Measurements from ENCODE around the gene DUSP22. TPM values are rescaled to one million over a fixed set of nuclear protein-coding genes. Genes with fewer than 3 reads are reported as not detected.

DUSP22 gene
- total and polyA plus RNA-seq, 9 of the 15 experiments (the other 6 are each of a cell fraction or from before 2014, with no cell fraction given): 9.3 to 19.4 (median 11.8) TPM

- Histone ChIP-seq H3K4me1 (replicated peaks in 1 of 2; ENCODE audit: control insufficient read depth in 2 of 2, insufficient read depth in 2 of 2, low read length in 2 of 2) (no peaks in the 10 kb centered on the region; a peak in 1 of 5 replicates), H3K36me3 (ENCODE audit: control insufficient read depth, insufficient read depth, low read length) (no peaks in the 10 kb centered on the region), H2AFZ (ENCODE audit: low read depth, low read length) (no peak overlapping the region), H3K4me2 (ENCODE audit: insufficient read depth, low read length) (no peak overlapping the region), H3K27ac (ENCODE audit: extremely low read depth, low read depth, low read length) (no peak overlapping the region), H4K20me1 (replicated peaks; ENCODE audit: control insufficient read depth, insufficient read depth, low read length) (peaks cover 39% of the 10 kb centered on the region), H3K27me3 (ENCODE audit: control insufficient read depth in 2 of 2, insufficient read depth in 2 of 2, low read length in 2 of 2) (peaks cover 3 to 48% of the 10 kb centered on the region in 2 experiments; a peak in 4 of 5 replicates), H3K9ac (ENCODE audit: insufficient read depth in 1 of 2, low read depth in 2 of 2, low read length in 2 of 2) (no peak overlapping the region), H3K9me3 (replicated peaks; ENCODE audit: control insufficient read depth, insufficient read depth, low read depth, low read length) (no peaks in the 10 kb centered on the region), H3K9me1 (ENCODE audit: control insufficient read depth, insufficient read depth, low read length) (no peaks in the 10 kb centered on the region), H3K4me3 (no peak overlapping the region), H3K79me2 (ENCODE audit: control insufficient read depth, insufficient read depth, low read length) (no peaks in the 10 kb centered on the region)
- ChIA-PET POLR2A (interaction anchor here (0.6 to 0.8 kb wide), 2 partner anchors 12 to 19 kb away, joined by 3 to 4 read pairs; no protein-coding TSS in a partner anchor), CTCF (ENCODE audit: low intra/inter-chr PET ratio) (no interaction called here)
- TF ChIP-seq BRF2 (IDR thresholded peaks at IDR 0.05; ENCODE audit: borderline replicate concordance, insufficient read depth, insufficient read length) (no peak), FOS (IDR thresholded peaks at IDR 0.05; ENCODE audit: extremely low read depth, insufficient read length) (no peak), PHB2 (IDR thresholded peaks at IDR 0.05; ENCODE audit: low read depth) (no peak), TBP (optimal IDR thresholded peaks at IDR 0.05; ENCODE audit: low read depth, low read length) (no peak), SIRT6 (IDR thresholded peaks at IDR 0.05; ENCODE audit: low read depth, low read length) (no peak), ZNF668 (CRISPR knock-in tag; IDR thresholded peaks at IDR 0.05) (no peak), ZBTB12 (CRISPR knock-in tag; IDR thresholded peaks at IDR 0.05) (no peak), CREB3 (tag; conservative IDR thresholded peaks at IDR 0.05; ENCODE audit: low read depth) (no peak), POLR3A (IDR thresholded peaks at IDR 0.05; ENCODE audit: borderline replicate concordance, extremely low read depth, insufficient read depth, insufficient read length) (no peak), HMBOX1 (IDR thresholded peaks at IDR 0.05) (no peak), HNRNPL (IDR thresholded peaks at IDR 0.05; ENCODE audit: low read depth, low read length) (no peak), CREBBP (IDR thresholded peaks at IDR 0.05; ENCODE audit: low read depth, low read length) (no peak), HDAC1 (IDR thresholded peaks at IDR 0.05) (no peak), ZNF140 (CRISPR knock-in tag; IDR thresholded peaks at IDR 0.05) (no peak), ZBTB17 (CRISPR knock-in tag; IDR thresholded peaks at IDR 0.05) (no peak)
- no peak for DNase-seq (ENCODE audit: extremely low read depth in 1 of 4, low spot score in 3 of 4)
- ATAC-seq: no peak
- FAIRE-seq: no peak
- no TSS peak for BruUV-seq (replicated peaks)
- in situ Hi-C loops (cut with MboI): no loop called here
- WGBS (ENCODE audit: insufficient coverage, low coverage, missing lambda C conversion rate): 14% methylated on average over 14 of the region's 14 CpGs
- intact Hi-C loops (cut with micrococcal nuclease): no loop called here
Measured at GRCh38 chr6:319177-320131, 27.2 kb downstream of the DUSP22 start.
